PFSK-1 (cell line): Measurements from ENCODE around the gene ACVRL1.

Source experiments
- FOXP2 ChIP-seq: optimal IDR thresholded peaks from 2 replicates; pipeline ENCODE3; 2011; ENCODE audit warnings: borderline replicate concordance, control low read depth, inconsistent platforms; ENCODE audit not compliant: insufficient read depth; ENCODE audit errors: extremely low read length, extremely low read depth
- POLR2AphosphoS5 ChIP-seq: IDR thresholded peaks from 2 replicates; pipeline ENCODE4 v1.6.1; 2012; ENCODE audit warnings: low read depth, mild to moderate bottlenecking, control low read depth, low read length, moderate library complexity
- SIN3A ChIP-seq: IDR thresholded peaks from 2 replicates; pipeline ENCODE4 v1.6.1; 2012; ENCODE audit warnings: mild to moderate bottlenecking, low read length, moderate library complexity, borderline replicate concordance; ENCODE audit not compliant: insufficient read depth
- TAF1 ChIP-seq: IDR thresholded peaks from 2 replicates; pipeline ENCODE4 v1.6.1; 2012; ENCODE audit warnings: low read length, control low read depth, borderline replicate concordance; ENCODE audit not compliant: insufficient read depth
- TF ChIP-seq, protein P1 (sequence below), 2 experiments: IDR thresholded peaks; 2 replicates each; pipeline versions ENCODE4 v1.6.1 to v1.8.0; 2011 to 2012; ENCODE audit warnings: low read depth in 2 of 2, low read length in 2 of 2, control low read depth in 1 of 2, inconsistent platforms in 1 of 2, mild to moderate bottlenecking in 1 of 2, moderate library complexity in 1 of 2; ENCODE audit not compliant: insufficient read depth in 1 of 2

The ACVRL1 gene

DNA sequence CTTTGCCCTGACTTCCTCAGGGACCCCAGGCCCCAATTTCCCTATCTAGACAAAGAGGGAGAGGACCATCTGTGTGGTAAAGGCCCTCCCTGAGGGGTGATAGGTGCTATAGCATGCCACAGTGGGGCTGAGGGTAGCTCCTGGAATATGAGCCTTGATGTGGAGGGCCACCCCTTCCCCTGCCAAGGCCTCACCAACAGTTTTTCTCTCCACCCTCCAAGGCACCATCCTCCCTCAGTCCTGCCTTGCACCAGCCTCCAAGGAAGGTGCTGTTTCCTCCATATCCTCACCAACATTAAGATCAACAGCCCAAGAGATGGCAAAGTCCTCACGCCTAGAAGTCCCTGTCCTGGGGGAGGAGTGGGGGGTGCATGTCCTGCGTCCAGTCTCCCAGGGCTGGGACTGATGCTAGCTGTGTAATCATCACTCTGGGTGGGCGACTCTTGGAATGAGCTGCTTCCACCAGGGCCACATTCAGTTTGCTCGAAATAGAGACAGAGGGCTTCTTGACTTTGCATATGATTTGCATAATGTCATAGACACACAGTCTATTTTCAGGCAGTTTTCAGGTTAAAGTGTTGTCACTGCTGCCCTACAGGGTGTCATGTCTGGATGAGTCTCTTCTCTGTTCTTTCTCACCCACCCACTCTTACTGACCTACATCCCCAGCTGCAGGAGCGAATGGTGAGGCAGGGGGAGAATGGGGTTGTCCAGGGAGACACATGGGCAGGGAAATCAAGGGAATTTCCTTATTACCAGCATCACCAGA is 17.4 kb downstream of the ACVRL1 start:
- no peak for TF ChIP-seq TAF1
- TF ChIP-seq, protein P1, sequence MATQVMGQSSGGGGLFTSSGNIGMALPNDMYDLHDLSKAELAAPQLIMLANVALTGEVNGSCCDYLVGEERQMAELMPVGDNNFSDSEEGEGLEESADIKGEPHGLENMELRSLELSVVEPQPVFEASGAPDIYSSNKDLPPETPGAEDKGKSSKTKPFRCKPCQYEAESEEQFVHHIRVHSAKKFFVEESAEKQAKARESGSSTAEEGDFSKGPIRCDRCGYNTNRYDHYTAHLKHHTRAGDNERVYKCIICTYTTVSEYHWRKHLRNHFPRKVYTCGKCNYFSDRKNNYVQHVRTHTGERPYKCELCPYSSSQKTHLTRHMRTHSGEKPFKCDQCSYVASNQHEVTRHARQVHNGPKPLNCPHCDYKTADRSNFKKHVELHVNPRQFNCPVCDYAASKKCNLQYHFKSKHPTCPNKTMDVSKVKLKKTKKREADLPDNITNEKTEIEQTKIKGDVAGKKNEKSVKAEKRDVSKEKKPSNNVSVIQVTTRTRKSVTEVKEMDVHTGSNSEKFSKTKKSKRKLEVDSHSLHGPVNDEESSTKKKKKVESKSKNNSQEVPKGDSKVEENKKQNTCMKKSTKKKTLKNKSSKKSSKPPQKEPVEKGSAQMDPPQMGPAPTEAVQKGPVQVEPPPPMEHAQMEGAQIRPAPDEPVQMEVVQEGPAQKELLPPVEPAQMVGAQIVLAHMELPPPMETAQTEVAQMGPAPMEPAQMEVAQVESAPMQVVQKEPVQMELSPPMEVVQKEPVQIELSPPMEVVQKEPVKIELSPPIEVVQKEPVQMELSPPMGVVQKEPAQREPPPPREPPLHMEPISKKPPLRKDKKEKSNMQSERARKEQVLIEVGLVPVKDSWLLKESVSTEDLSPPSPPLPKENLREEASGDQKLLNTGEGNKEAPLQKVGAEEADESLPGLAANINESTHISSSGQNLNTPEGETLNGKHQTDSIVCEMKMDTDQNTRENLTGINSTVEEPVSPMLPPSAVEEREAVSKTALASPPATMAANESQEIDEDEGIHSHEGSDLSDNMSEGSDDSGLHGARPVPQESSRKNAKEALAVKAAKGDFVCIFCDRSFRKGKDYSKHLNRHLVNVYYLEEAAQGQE (IDR thresholded peaks at IDR 0.05; ENCODE audit: insufficient read depth in 1 of 2, low read depth in 2 of 2, low read length in 2 of 2) = no peak
- no peak; the same call in 1 of the 2 replicates for TF ChIP-seq POLR2AphosphoS5
- TF ChIP-seq SIN3A = no peak
- TF ChIP-seq FOXP2 = no peak

DNA sequence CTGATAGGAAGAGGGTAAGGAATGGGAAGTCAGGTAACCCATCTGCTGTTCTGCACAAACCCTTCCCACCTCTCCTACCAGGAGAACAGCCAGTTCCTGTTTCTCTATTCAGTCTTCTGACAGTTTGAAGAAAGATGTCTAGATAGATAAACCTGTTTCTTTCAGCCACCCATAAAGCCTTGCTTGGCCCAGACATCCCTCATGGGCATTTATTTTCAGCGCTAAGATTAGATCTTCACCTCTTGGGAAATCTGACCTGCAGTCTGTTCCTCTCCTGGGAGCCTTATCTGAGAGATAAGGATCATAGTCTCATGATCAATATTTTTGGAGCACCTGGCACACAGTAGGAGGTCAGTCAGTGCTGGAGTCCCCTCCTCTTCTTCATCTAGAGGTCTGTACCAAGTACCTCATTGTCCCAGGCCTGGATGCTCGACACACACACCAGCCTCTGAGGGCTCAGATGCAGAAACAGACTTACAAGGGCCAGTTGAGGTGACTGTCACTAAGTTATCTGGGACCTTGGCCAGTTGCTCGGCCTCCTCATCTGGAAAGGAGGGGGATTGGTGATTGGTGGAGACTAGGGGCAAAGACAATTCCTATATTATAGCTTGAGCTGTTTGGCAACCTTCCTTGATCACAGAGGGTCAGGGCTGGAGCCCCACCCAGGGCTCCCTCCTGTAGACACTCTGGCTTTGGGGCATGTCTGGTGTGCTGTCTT is 18.2 kb downstream of the ACVRL1 start:
- TF ChIP-seq POLR2AphosphoS5 (no peak), TAF1 (no peak), SIN3A (no peak), FOXP2 (no peak)
- TF ChIP-seq, protein P1 (IDR thresholded peaks at IDR 0.05; ENCODE audit: insufficient read depth in 1 of 2, low read depth in 2 of 2, low read length in 2 of 2) = no peak

DNA sequence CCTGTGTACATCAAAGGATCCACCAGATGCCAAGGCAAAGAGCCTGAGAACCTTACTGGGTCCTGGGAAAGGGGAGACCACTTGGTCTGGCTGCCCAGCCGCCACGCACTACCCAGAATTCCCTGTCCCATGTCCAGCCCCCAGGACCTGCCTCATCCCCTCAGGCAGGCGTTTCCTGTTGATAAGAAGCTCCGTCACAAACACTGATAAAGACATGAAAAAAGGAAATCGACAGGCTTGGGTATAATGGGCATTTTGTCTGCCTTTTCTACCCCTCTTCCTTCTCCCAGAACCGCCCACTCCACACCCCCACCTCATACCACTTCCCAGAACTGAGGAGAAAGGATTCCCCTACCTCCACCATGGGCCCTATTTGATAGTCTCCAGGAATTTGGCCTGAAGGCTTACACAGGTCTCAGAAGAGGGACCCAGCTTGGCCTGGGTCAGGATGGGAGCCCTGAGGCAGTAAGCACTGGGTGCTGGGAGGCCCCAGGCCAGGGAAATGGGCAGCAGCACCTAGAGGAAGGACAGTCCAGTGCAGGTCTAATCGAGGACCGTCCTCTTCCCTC is 18.8 kb downstream of the ACVRL1 start:
- TF ChIP-seq FOXP2 (peak; percentile 18), TAF1 (no peak)

DNA sequence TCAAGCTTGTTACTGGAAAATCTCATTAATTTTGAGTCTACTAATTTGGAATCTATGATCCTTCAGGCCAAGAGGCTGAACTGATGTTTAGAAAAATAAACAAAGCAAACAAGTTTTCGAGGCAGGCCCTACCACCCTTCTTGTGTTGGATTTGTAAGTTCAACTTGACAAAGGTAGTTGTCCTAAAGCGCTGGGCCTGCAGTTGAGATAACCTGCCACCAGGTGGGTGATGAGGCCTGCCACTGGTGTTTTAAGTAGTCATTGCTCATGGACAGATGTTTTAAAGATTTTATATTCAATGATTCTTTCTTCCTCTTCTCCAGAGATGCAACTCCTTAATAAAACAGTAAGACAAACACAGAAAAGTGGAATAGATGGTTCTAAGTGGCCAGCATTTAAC is 19.4 kb downstream of the ACVRL1 start:
- TF ChIP-seq FOXP2 (no peak), TAF1 (no peak)

DNA sequence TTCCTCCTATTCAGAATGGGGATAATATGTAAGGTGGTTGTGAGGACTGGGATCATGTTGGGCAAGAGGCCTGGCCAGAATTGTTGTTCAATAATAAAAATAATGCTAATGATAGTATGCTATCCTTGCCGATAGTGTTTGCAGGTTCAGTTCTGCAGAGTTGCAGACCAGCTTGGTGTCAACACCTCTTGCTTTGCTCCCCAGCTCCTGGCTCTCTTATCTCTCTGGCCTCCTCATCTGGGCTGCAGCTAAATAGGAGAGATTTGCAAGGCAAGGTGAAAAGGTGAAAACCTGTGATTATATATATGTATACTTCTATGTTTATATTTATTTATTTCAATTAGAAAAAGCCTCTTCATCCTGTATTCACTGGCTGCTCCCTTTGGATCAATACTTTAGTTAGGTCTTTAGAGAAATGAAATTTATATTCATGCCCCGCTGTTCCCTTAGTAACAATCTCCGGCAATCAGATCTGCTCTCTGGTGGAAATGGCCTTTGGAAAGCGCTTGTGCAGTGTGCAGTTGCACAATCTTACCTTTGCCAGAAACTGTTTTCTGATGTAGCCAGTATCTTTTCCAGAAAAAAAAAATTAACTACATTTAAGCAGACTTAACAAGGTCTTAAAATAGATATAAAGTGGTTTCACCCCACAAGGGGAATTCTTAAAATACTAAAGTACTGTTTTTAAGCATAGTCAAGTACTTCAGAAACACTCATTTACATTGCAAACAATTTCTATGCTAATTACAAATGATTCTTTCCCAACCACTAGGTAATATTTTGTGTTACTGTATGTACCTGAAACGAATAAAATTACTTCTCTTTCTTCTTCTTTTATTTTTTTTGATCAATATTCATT is 25.1 kb downstream of the ACVRL1 start:
- TF ChIP-seq TAF1 = no peak
- TF ChIP-seq, protein P1 (IDR thresholded peaks at IDR 0.05; ENCODE audit: insufficient read depth in 1 of 2, low read depth in 2 of 2, low read length in 2 of 2) = no peak
- TF ChIP-seq POLR2AphosphoS5 = no peak
- no peak for TF ChIP-seq FOXP2
- TF ChIP-seq SIN3A = no peak
